Measurements from ENCODE around the gene RAG2. TPM values are rescaled to one million over a fixed set of nuclear protein-coding genes. Genes with fewer than 3 reads are reported as not detected.

Gene RAG2
- total RNA-seq, 2 experiments from 2014 or later = not detected

- H3K27ac Mint-ChIP-seq = no peak overlapping the region
- CTCF ChIA-PET = no interaction called here
- H3K4me3 Mint-ChIP-seq = no peak overlapping the region
- peaks cover 10% of the 10 kb centered on the region for H3K27me3 Mint-ChIP-seq
- ATAC-seq (ENCODE audit: poor library complexity) = no peak
- H3K4me1 Mint-ChIP-seq (ENCODE audit: low read depth) = no peaks in the 10 kb centered on the region
- intact Hi-C loops (cut with DNase I, micrococcal nuclease) = no loop called here
- no peaks in the 10 kb centered on the region for H3K36me3 Mint-ChIP-seq (ENCODE audit: low read depth)
- H3K4me1 ChIP-seq (ENCODE audit: insufficient read depth, low read length) = no peaks in the 10 kb centered on the region
- no peak for DNase-seq
- H3K36me3 ChIP-seq (ENCODE audit: insufficient read depth, low read length) = no peaks in the 10 kb centered on the region
- H3K4me3 ChIP-seq (ENCODE audit: low read length) = no peak overlapping the region
- POLR2A ChIA-PET = no interaction called here
- peaks cover 7% of the 10 kb centered on the region for H3K9me3 Mint-ChIP-seq
- H3K27ac ChIP-seq (ENCODE audit: low read depth in 1 of 2, low read length in 2 of 2) = no peak overlapping the region
- TF ChIP-seq CTCF (IDR thresholded peaks at IDR 0.05) = no peak
- H3K27me3 ChIP-seq (ENCODE audit: control insufficient read depth in 1 of 2, insufficient read depth in 2 of 2, low read length in 2 of 2) = no peaks in the 10 kb centered on the region
- H3K9me3 ChIP-seq (ENCODE audit: control insufficient read depth in 1 of 2, insufficient read depth in 1 of 2, low read length in 2 of 2) = peaks cover 7 to 8% of the 10 kb centered on the region in 2 experiments
These were observed 14.4 kb downstream of the RAG2 start for GRCh38 chr11:36583667-36584066.

DNA sequence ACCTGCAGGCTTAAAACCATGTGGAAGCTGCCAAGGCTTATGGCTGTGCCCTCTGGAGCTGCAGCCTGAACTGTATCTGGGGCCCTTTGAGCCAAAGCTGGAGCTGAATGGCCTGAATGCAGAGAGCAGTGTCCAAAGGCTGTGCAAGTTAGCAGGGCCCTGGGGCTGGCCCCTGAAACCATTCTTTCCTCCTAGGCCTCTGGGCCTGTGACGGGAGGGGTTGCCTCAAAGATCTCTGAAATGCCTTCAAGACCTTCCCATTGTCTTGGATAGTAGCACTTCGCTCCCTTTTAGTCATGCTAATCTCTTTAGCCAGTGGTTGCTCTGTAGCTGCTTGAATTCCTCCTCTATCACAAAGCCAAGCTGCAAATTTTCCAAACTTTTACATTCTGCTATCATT is 16.5 kb downstream of the RAG2 start:
- TF ChIP-seq CTCF (IDR thresholded peaks at IDR 0.05) = no peak
- Mint-ChIP-seq H3K4me3 (no peak overlapping the region), H3K27me3 (peaks cover 12% of the 10 kb centered on the region), H3K27ac (no peak overlapping the region), H3K9me3 (peaks cover 7% of the 10 kb centered on the region), H3K36me3 (ENCODE audit: low read depth) (no peaks in the 10 kb centered on the region), H3K4me1 (ENCODE audit: low read depth) (no peaks in the 10 kb centered on the region)
- ATAC-seq (ENCODE audit: poor library complexity) = no peak
- H3K27ac ChIP-seq (ENCODE audit: low read depth in 1 of 2, low read length in 2 of 2) = no peak overlapping the region
- CTCF ChIA-PET = no interaction called here
- intact Hi-C loops (cut with DNase I, micrococcal nuclease) = no loop called here
- POLR2A ChIA-PET = no interaction called here
- H3K4me3 ChIP-seq (ENCODE audit: low read length) = no peak overlapping the region
- no peak for DNase-seq
- H3K27me3 ChIP-seq (ENCODE audit: control insufficient read depth in 1 of 2, insufficient read depth in 2 of 2, low read length in 2 of 2) = no peaks in the 10 kb centered on the region
- no peaks in the 10 kb centered on the region for H3K36me3 ChIP-seq (ENCODE audit: insufficient read depth, low read length)
- H3K4me1 ChIP-seq (ENCODE audit: insufficient read depth, low read length) = no peaks in the 10 kb centered on the region
- H3K9me3 ChIP-seq (ENCODE audit: control insufficient read depth in 1 of 2, insufficient read depth in 1 of 2, low read length in 2 of 2) = peaks cover 7 to 8% of the 10 kb centered on the region in 2 experiments

- peaks cover 7 to 8% of the 10 kb centered on the region in 2 experiments for H3K9me3 ChIP-seq (ENCODE audit: control insufficient read depth in 1 of 2, insufficient read depth in 1 of 2, low read length in 2 of 2)
- ATAC-seq (ENCODE audit: poor library complexity) = no peak
- no peaks in the 10 kb centered on the region for H3K36me3 Mint-ChIP-seq (ENCODE audit: low read depth)
- no peaks in the 10 kb centered on the region for H3K4me1 ChIP-seq (ENCODE audit: insufficient read depth, low read length)
- DNase-seq = no peak
- H3K9me3 Mint-ChIP-seq = peaks cover 7% of the 10 kb centered on the region
- no peak overlapping the region for H3K4me3 ChIP-seq (ENCODE audit: low read length)
- H3K27me3 ChIP-seq (ENCODE audit: control insufficient read depth in 1 of 2, insufficient read depth in 2 of 2, low read length in 2 of 2) = no peaks in the 10 kb centered on the region
- TF ChIP-seq CTCF (IDR thresholded peaks at IDR 0.05) = no peak
- H3K4me1 Mint-ChIP-seq (ENCODE audit: low read depth) = no peaks in the 10 kb centered on the region
- intact Hi-C loops (cut with DNase I, micrococcal nuclease) = no loop called here
- ChIA-PET CTCF (no interaction called here), POLR2A (no interaction called here)
- no peak overlapping the region for H3K27ac Mint-ChIP-seq
- no peak overlapping the region for H3K27ac ChIP-seq (ENCODE audit: low read depth in 1 of 2, low read length in 2 of 2)
- no peak overlapping the region for H3K4me3 Mint-ChIP-seq
- H3K27me3 Mint-ChIP-seq = peaks cover 25% of the 10 kb centered on the region
- no peaks in the 10 kb centered on the region for H3K36me3 ChIP-seq (ENCODE audit: insufficient read depth, low read length)
These were observed 19.6 kb downstream of the RAG2 start for GRCh38 chr11:36578458-36578857.

All from CD4-positive, alpha-beta T cell (primary cell).